Measurements from ENCODE around the gene TOE1.

DNA sequence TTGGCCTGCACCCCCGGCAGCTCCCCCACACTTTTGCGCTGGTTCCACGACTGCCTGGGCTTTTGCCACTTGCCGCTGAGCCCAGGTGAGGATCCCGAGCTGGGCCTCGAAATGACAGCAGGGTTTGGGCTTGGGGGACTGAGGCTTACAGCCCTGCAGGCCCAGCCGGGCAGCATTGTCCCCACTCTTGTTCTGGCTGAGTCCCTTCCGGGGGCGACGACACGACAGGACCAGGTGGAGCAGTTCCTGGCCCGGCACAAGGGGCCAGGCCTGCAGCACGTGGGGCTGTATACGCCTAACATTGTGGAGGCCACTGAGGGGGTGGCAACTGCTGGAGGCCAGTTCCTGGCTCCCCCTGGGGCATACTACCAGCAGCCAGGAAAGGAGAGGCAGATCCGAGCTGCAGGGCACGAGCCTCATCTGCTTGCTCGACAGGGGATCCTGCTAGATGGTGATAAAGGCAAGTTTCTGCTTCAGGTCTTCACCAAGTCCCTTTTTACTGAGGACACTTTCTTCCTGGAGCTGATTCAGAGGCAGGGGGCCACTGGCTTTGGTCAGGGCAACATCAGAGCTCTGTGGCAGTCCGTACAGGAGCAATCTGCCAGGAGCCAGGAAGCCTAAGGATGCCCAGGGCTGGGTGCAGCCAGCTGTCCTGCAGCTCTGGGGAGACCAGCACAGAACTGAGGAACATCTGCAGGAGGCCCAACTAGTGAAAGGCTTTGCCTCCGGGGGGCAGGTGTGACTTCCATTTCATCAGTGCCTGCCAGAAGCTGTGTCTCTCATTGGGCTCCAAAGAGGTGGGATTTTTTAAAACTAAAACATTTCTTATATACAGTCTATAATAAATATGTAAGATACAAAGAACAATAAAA, 12.1 kb upstream of the TOE1 start:
- TF ChIP-seq CTCF (IDR thresholded peaks at IDR 0.05; ENCODE audit: insufficient read depth, low read depth, low read length) (no peak), EZH2 (IDR thresholded peaks at IDR 0.05; ENCODE audit: insufficient read depth, low read length) (no peak)
